ENCODE results near the gene METTL13. TPM values are rescaled to one million over a fixed set of nuclear protein-coding genes. Genes with fewer than 3 reads are reported as not detected.

METTL13 gene
- total and polyA plus RNA-seq, 9 of the 15 experiments (the other 6 are each of a cell fraction or from before 2014, with no cell fraction given), result 18.9 to 78.9 (median 54.9) TPM

GRCh38 chr1:171741872-171742576, 39.4 kb upstream of the METTL13 start, which contains the start of gene VAMP4 (continued):
- no peak for TF ChIP-seq ZNF280B (CRISPR knock-in tag; IDR thresholded peaks at IDR 0.05)
- TF ChIP-seq TAL1 (IDR thresholded peaks at IDR 0.05), result no peak
- peak; percentile 18; the same call in 1 of the 2 replicates for TF ChIP-seq SMC3 (conservative IDR thresholded peaks at IDR 0.05; ENCODE audit: insufficient read depth, low read depth, low read length)
- TF ChIP-seq TSC22D4 (tag; IDR thresholded peaks at IDR 0.05), result no peak
- TF ChIP-seq E2F1 (CRISPR knock-in tag; IDR thresholded peaks at IDR 0.05), result peak; percentile 68; the same call in 1 of the 2 replicates
- no peak for TF ChIP-seq ZKSCAN8 (CRISPR knock-in tag; IDR thresholded peaks at IDR 0.05)
- peak; percentile 56 for TF ChIP-seq SAP30 (IDR thresholded peaks at IDR 0.05; ENCODE audit: borderline replicate concordance, insufficient read depth, low read depth, low read length, poor library complexity, severe bottlenecking)
- TF ChIP-seq ASH1L (IDR thresholded peaks at IDR 0.05; ENCODE audit: borderline replicate concordance, low read depth, partially characterized antibody), result no peak
- no peak for TF ChIP-seq BCLAF1 (IDR thresholded peaks at IDR 0.05; ENCODE audit: borderline replicate concordance in 1 of 2, control insufficient read depth in 1 of 2, low read depth in 2 of 2, low read length in 1 of 2)
- peak; percentile 87 for TF ChIP-seq CREB3L1 (IDR thresholded peaks at IDR 0.05; ENCODE audit: borderline replicate concordance, low read depth)
